Measurements from ENCODE around the gene SHROOM4. TPM values are rescaled to one million over a fixed set of nuclear protein-coding genes. Genes with fewer than 3 reads are reported as not detected.
A peak's percentile ranks its signal among the peaks of the same experiment; 100 is the strongest.

The SHROOM4 gene
- total RNA-seq, 1 experiment from 2014 or later: 0.05 TPM

- no TSS peak for BruUV-seq (replicated peaks)
- ATAC-seq (no peak), DNase-seq (ENCODE audit: low read depth, low spot score) (no peak)
- no peak overlapping the region for H3K4me2 ChIP-seq (ENCODE audit: low read length)
- no peak overlapping the region for H2AFZ ChIP-seq (ENCODE audit: low read depth, low read length, poor library complexity, severe bottlenecking)
- H3K9me2 ChIP-seq (ENCODE audit: insufficient read depth): no peaks in the 10 kb centered on the region
- intact Hi-C loops (cut with micrococcal nuclease): no loop called here
- no peak overlapping the region for H3K4me3 ChIP-seq (replicated peaks in 1 of 2; ENCODE audit: low read depth in 1 of 2, low read length in 2 of 2)
- H4K20me1 ChIP-seq (ENCODE audit: insufficient read depth): no peaks in the 10 kb centered on the region
- H3K79me2 ChIP-seq (ENCODE audit: insufficient read depth, low read length): no peaks in the 10 kb centered on the region
- no peaks in the 10 kb centered on the region for H3K36me3 ChIP-seq (ENCODE audit: control insufficient read depth in 1 of 2, insufficient read depth in 2 of 2, low read length in 2 of 2)
- RAD21 ChIA-PET (ENCODE audit: low non-redundant PET in 1 of 2, low total read pairs in 2 of 2, uncharacterized antibody in 2 of 2, unreplicated experiment in 2 of 2): no interaction called here
- H3K9me3 ChIP-seq (ENCODE audit: control insufficient read depth in 1 of 2, insufficient read depth in 1 of 2, low read depth in 1 of 2, low read length in 2 of 2): no peaks in the 10 kb centered on the region
- H3K9ac ChIP-seq (ENCODE audit: low read length): no peak overlapping the region
- H3K4me1 ChIP-seq (ENCODE audit: control insufficient read depth in 1 of 2, insufficient read depth in 2 of 2, low read length in 2 of 2): no peaks in the 10 kb centered on the region
- CTCF ChIA-PET: no interaction called here
- no peak overlapping the region for H3K27ac ChIP-seq (ENCODE audit: low read depth, low read length)
- TF ChIP-seq EGR1 (IDR thresholded peaks at IDR 0.05; ENCODE audit: low read depth) (no peak), ZFX (IDR thresholded peaks at IDR 0.05) (no peak), SP1 (IDR thresholded peaks at IDR 0.05; ENCODE audit: low read depth) (no peak), TCF7L2 (IDR thresholded peaks at IDR 0.05; ENCODE audit: borderline replicate concordance, extremely low read depth, insufficient read depth, insufficient read length) (no peak), MAX (IDR thresholded peaks at IDR 0.05) (no peak), CBX3 (IDR thresholded peaks at IDR 0.05; ENCODE audit: low read depth) (no peak)
- POLR2A ChIA-PET: no interaction called here
- no peaks in the 10 kb centered on the region for H3K27me3 ChIP-seq (ENCODE audit: insufficient read depth, low read length)
Observed at GRCh38 chrX:50751091-50751490, 62.9 kb downstream of the SHROOM4 start.

- Histone ChIP-seq H3K4me1 (ENCODE audit: control insufficient read depth in 1 of 2, insufficient read depth in 2 of 2, low read length in 2 of 2) (no peaks in the 10 kb centered on the region), H3K36me3 (ENCODE audit: control insufficient read depth in 1 of 2, insufficient read depth in 2 of 2, low read length in 2 of 2) (no peaks in the 10 kb centered on the region), H4K20me1 (ENCODE audit: insufficient read depth) (no peaks in the 10 kb centered on the region), H3K79me2 (ENCODE audit: insufficient read depth, low read length) (no peaks in the 10 kb centered on the region), H3K27ac (ENCODE audit: low read depth, low read length) (no peak overlapping the region), H3K9me3 (ENCODE audit: control insufficient read depth in 1 of 2, insufficient read depth in 1 of 2, low read depth in 1 of 2, low read length in 2 of 2) (no peaks in the 10 kb centered on the region), H3K4me2 (ENCODE audit: low read length) (no peak overlapping the region), H2AFZ (ENCODE audit: low read depth, low read length, poor library complexity, severe bottlenecking) (no peak overlapping the region), H3K4me3 (replicated peaks in 1 of 2; ENCODE audit: low read depth in 1 of 2, low read length in 2 of 2) (no peak overlapping the region), H3K9me2 (ENCODE audit: insufficient read depth) (no peaks in the 10 kb centered on the region), H3K27me3 (ENCODE audit: insufficient read depth, low read length) (no peaks in the 10 kb centered on the region), H3K9ac (ENCODE audit: low read length) (no peak overlapping the region)
- ChIA-PET CTCF (interaction anchor here (0.7 to 2.6 kb wide), 4 partner anchors 56 to 709 kb away, joined by 4 to 21 read pairs (median 6); no protein-coding TSS in a partner anchor), RAD21 (ENCODE audit: low non-redundant PET in 1 of 2, low total read pairs in 2 of 2, uncharacterized antibody in 2 of 2, unreplicated experiment in 2 of 2) (no interaction called here), POLR2A (no interaction called here)
- 0 out of 2 replicates have a peak, but pooled peaks have one; percentile 44 for ATAC-seq
- intact Hi-C loops (cut with micrococcal nuclease): loop anchor here (1.0 to 5.0 kb wide), 2 partner anchors 156 to 175 kb away; no protein-coding TSS in a partner anchor
- no TSS peak for BruUV-seq (replicated peaks)
- no peak for DNase-seq (ENCODE audit: low read depth, low spot score)
- TF ChIP-seq CTCF (IDR thresholded peaks at IDR 0.05 in 2 of 3, conservative IDR thresholded peaks at IDR 0.05 in 1 of 3; ENCODE audit: borderline replicate concordance in 1 of 3, insufficient read depth in 1 of 3, low read depth in 2 of 3, low read length in 2 of 3) (peak; percentile 34 to 58 (median 55); a peak in 5 of 6 replicates), ZBTB33 (IDR thresholded peaks at IDR 0.05; ENCODE audit: extremely low read depth, insufficient replicate concordance, low read length) (no peak), JUND (IDR thresholded peaks at IDR 0.05) (no peak), SIN3A (IDR thresholded peaks at IDR 0.05; ENCODE audit: low read depth) (no peak), RAD21 (IDR thresholded peaks at IDR 0.05; ENCODE audit: low read depth) (peak; percentile 60), ZFX (IDR thresholded peaks at IDR 0.05) (no peak)
- TF ChIP-seq, protein P1, sequence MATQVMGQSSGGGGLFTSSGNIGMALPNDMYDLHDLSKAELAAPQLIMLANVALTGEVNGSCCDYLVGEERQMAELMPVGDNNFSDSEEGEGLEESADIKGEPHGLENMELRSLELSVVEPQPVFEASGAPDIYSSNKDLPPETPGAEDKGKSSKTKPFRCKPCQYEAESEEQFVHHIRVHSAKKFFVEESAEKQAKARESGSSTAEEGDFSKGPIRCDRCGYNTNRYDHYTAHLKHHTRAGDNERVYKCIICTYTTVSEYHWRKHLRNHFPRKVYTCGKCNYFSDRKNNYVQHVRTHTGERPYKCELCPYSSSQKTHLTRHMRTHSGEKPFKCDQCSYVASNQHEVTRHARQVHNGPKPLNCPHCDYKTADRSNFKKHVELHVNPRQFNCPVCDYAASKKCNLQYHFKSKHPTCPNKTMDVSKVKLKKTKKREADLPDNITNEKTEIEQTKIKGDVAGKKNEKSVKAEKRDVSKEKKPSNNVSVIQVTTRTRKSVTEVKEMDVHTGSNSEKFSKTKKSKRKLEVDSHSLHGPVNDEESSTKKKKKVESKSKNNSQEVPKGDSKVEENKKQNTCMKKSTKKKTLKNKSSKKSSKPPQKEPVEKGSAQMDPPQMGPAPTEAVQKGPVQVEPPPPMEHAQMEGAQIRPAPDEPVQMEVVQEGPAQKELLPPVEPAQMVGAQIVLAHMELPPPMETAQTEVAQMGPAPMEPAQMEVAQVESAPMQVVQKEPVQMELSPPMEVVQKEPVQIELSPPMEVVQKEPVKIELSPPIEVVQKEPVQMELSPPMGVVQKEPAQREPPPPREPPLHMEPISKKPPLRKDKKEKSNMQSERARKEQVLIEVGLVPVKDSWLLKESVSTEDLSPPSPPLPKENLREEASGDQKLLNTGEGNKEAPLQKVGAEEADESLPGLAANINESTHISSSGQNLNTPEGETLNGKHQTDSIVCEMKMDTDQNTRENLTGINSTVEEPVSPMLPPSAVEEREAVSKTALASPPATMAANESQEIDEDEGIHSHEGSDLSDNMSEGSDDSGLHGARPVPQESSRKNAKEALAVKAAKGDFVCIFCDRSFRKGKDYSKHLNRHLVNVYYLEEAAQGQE (IDR thresholded peaks at IDR 0.05; ENCODE audit: low read depth): no peak
- TF ChIP-seq, protein P2, sequence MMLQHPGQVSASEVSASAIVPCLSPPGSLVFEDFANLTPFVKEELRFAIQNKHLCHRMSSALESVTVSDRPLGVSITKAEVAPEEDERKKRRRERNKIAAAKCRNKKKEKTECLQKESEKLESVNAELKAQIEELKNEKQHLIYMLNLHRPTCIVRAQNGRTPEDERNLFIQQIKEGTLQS (IDR thresholded peaks at IDR 0.05): no peak
Observed at GRCh38 chrX:50747471-50747900, 66.5 kb downstream of the SHROOM4 start.
